GM21390 (cell line): ENCODE data around the gene PCSK6.
A peak's percentile ranks its signal among the peaks of the same experiment; 100 is the strongest.
"Not testable (repeated sequence)": the region's sequence is repeated elsewhere in the genome, so short reads cannot be mapped to it uniquely, and the experiment has no call there.

Experiments used
- ATAC-seq: cut with Tn5 transposase; IDR thresholded peaks from one replicate; pipeline ENCODE4 v1.9.1; 2021; ENCODE audit not compliant: unreplicated experiment

The PCSK6 gene

GRCh38 chr15:101406036-101406435 lies 83.5 kb downstream of the PCSK6 start:
- no peak for ATAC-seq

GRCh38 chr15:101404245-101404644 lies 85.3 kb downstream of the PCSK6 start:
- no peak for ATAC-seq

- ATAC-seq: not testable (repeated sequence)
Observed at GRCh38 chr15:101402883-101403282, 86.6 kb downstream of the PCSK6 start.

- ATAC-seq: no peak
Observed at GRCh38 chr15:101401286-101401685, 88.2 kb downstream of the PCSK6 start.

- ATAC-seq: no peak
Observed at GRCh38 chr15:101399431-101399830, 90.1 kb downstream of the PCSK6 start.

GRCh38 chr15:101398247-101398646 lies 91.3 kb downstream of the PCSK6 start:
- ATAC-seq: no peak

- ATAC-seq: no peak
Observed at GRCh38 chr15:101397521-101398003, 91.9 kb downstream of the PCSK6 start.

- ATAC-seq: no peak
Observed at GRCh38 chr15:101396484-101397261, 92.8 kb downstream of the PCSK6 start.

GRCh38 chr15:101394654-101395053 lies 94.9 kb downstream of the PCSK6 start:
- ATAC-seq: no peak

- no peak for ATAC-seq
Observed at GRCh38 chr15:101394056-101394630, 95.4 kb downstream of the PCSK6 start.

- ATAC-seq: no peak
Observed at GRCh38 chr15:101393172-101393571, 96.3 kb downstream of the PCSK6 start.

GRCh38 chr15:101391981-101392640 lies 97.4 kb downstream of the PCSK6 start:
- ATAC-seq: peak; percentile 72

GRCh38 chr15:101391431-101391830 lies 98.1 kb downstream of the PCSK6 start:
- no peak for ATAC-seq

GRCh38 chr15:101390462-101390861 lies 99.0 kb downstream of the PCSK6 start:
- ATAC-seq: no peak

GRCh38 chr15:101390060-101390459 lies 99.4 kb downstream of the PCSK6 start:
- ATAC-seq: no peak

- ATAC-seq: no peak
Observed at GRCh38 chr15:101389362-101389761, 100.1 kb downstream of the PCSK6 start.

- ATAC-seq: no peak
Observed at GRCh38 chr15:101388046-101388445, 101.5 kb downstream of the PCSK6 start.

- ATAC-seq: no peak
Observed at GRCh38 chr15:101387574-101387973, 101.9 kb downstream of the PCSK6 start.

GRCh38 chr15:101386967-101387366 lies 102.5 kb downstream of the PCSK6 start:
- ATAC-seq: no peak

- no peak for ATAC-seq
Observed at GRCh38 chr15:101386006-101386405, 103.5 kb downstream of the PCSK6 start.

GRCh38 chr15:101384276-101384675 lies 105.2 kb downstream of the PCSK6 start:
- no peak for ATAC-seq

GRCh38 chr15:101382544-101382943 lies 107.0 kb downstream of the PCSK6 start:
- ATAC-seq: no peak
